Hepatocyte (in vitro differentiated cells): Measurements from ENCODE around the gene FERMT3. TPM values are rescaled to one million over a fixed set of nuclear protein-coding genes. Genes with fewer than 3 reads are reported as not detected.

ENCODE experiments used
- DNase-seq: peaks from one replicate; pipeline ENCODE4 v3.0.0-alpha.2; 2016; ENCODE audit warnings: low spot score
- H2AFZ ChIP-seq: fragments of 200-600 bp; sonication (generic); 2 replicates; pipeline ENCODE4 v1.6.0; 2016; ENCODE audit warnings: antibody characterized with exemption, mild to moderate bottlenecking
- H3K27ac ChIP-seq: fragments of 200-600 bp; sonication (generic); 2 replicates; pipeline ENCODE4 v1.5.1; 2016; ENCODE audit warnings: mild to moderate bottlenecking
- H3K27me3 ChIP-seq: fragments of 200-600 bp; sonication (generic); 2 replicates; pipeline ENCODE4 v1.6.1; 2016
- H3K36me3 ChIP-seq: fragments of 200-600 bp; sonication (generic); replicated peaks from 2 replicates; pipeline ENCODE4 v1.5.1; 2016; ENCODE audit warnings: low read depth; ENCODE audit not compliant: insufficient read depth
- H3K4me1 ChIP-seq: fragments of 200-600 bp; sonication (generic); 2 replicates; pipeline ENCODE4 v1.5.1; 2016; ENCODE audit warnings: mild to moderate bottlenecking, moderate library complexity; ENCODE audit not compliant: insufficient read depth
- H3K4me2 ChIP-seq: fragments of 200-600 bp; sonication (generic); 2 replicates; pipeline ENCODE4 v1.6.0; 2016
- H3K4me3 ChIP-seq: fragments of 200-600 bp; sonication (generic); 2 replicates; pipeline ENCODE4 v1.5.1; 2016; ENCODE audit warnings: mild to moderate bottlenecking
- H3K79me2 ChIP-seq: fragments of 200-600 bp; sonication (generic); 2 replicates; pipeline ENCODE4 v1.6.0; 2017; ENCODE audit warnings: mild to moderate bottlenecking
- H3K9me2 ChIP-seq: fragments of 200-600 bp; sonication (generic); replicated peaks from 2 replicates; pipeline ENCODE4 v1.6.0; 2017; ENCODE audit warnings: mild to moderate bottlenecking; ENCODE audit not compliant: insufficient read depth
- H3K9me3 ChIP-seq: fragments of 200-600 bp; sonication (generic); 2 replicates; pipeline ENCODE4 v1.5.1; 2016; ENCODE audit warnings: low read depth, mild to moderate bottlenecking
- H4K20me1 ChIP-seq: fragments of 200-600 bp; sonication (generic); 2 replicates; pipeline ENCODE4 v1.6.0; 2016; ENCODE audit warnings: mild to moderate bottlenecking; ENCODE audit not compliant: insufficient read depth, poor library complexity, severe bottlenecking
- EZH2 ChIP-seq: fragments of 200-600 bp; sonication (generic); IDR thresholded peaks from 2 replicates; pipeline ENCODE4 v1.6.1; 2016; ENCODE audit warnings: antibody characterized with exemption, mild to moderate bottlenecking, borderline replicate concordance
- EZH2phosphoT487 ChIP-seq: fragments of 200-600 bp; sonication (generic); IDR thresholded peaks from one replicate; pipeline ENCODE4 v1.6.1; 2018; ENCODE audit warnings: antibody characterized with exemption, mild to moderate bottlenecking, low read depth, moderate library complexity; ENCODE audit not compliant: unreplicated experiment, severe bottlenecking
- WGBS: methylation state at CpG from one replicate; pipeline ENCODE4 v1.1.6; 2016; ENCODE audit warnings: low lambda C conversion rate; ENCODE audit errors: missing lambda C conversion rate; 5-methylcytosine and 5-hydroxymethylcytosine counted together
- polyA plus RNA-seq: library from polyadenylated mRNA; unstranded; fragments of >200 nt; fragmentation: Nextera tagmentation; extraction: Ambion mirVana; gene quantifications from 2 replicates; pipeline ENCODE4 v1.2.1, GENCODE V29; 2016
- total RNA-seq: library from RNA; depleted of rRNA; stranded (reverse); fragments of >200 nt; gene quantifications from 2 replicates; pipeline ENCODE4 v1.2.3, GENCODE V29; 2014
- TF ChIP-seq, protein P1 (sequence below): fragments of 200-600 bp; sonication (generic); IDR thresholded peaks from 2 replicates; pipeline ENCODE4 v1.5.1; 2016; ENCODE audit warnings: antibody characterized with exemption, mild to moderate bottlenecking; ENCODE audit not compliant: poor library complexity

The FERMT3 gene
- total and polyA plus RNA-seq, 2 experiments from 2014 or later: 1.6 TPM; not detected in 1

DNA sequence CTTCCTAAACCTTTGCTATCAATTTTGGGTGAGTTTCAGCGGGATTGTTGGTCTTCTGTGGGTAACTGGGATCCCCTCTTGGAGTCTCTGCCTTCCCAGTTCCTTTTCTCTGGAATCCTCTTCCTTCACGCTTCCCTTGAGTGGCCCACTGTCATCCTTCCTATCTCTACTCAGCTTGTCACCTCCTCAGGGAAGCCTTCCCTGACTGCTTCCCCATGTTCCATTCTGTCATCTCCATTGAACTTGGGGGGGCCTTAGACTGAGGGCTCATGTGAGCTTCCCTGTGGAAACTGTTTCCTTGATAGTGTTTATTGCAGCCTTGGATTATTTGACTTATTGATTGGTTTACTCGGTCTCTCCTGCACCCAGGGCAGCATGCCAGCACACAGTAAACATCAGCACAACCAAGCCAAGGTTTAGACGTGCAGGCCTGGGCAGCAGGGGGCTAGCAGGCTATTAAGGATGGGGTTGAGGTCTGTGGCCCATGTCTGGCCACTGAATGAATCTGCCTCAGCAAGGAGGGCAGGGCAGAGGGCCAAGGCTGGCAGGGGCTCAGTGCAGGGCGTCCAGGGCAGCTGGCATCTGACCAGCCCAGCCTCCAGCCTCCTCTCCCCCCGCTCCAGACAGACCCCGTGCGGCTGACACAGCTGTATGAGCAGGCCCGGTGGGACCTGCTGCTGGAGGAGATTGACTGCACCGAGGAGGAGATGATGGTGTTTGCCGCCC is 12.3 kb downstream of the FERMT3 start:
- DNase-seq: peak; percentile 4
- no peaks in the 10 kb centered on the region for H3K9me2 ChIP-seq
- H3K79me2 ChIP-seq: no peaks in the 10 kb centered on the region
- no peak overlapping the region for H3K4me2 ChIP-seq
- WGBS: 88% methylated on average over 11 of the region's 11 CpGs
- TF ChIP-seq EZH2phosphoT487 (no peak), EZH2 (no peak)
- TF ChIP-seq, protein P1, sequence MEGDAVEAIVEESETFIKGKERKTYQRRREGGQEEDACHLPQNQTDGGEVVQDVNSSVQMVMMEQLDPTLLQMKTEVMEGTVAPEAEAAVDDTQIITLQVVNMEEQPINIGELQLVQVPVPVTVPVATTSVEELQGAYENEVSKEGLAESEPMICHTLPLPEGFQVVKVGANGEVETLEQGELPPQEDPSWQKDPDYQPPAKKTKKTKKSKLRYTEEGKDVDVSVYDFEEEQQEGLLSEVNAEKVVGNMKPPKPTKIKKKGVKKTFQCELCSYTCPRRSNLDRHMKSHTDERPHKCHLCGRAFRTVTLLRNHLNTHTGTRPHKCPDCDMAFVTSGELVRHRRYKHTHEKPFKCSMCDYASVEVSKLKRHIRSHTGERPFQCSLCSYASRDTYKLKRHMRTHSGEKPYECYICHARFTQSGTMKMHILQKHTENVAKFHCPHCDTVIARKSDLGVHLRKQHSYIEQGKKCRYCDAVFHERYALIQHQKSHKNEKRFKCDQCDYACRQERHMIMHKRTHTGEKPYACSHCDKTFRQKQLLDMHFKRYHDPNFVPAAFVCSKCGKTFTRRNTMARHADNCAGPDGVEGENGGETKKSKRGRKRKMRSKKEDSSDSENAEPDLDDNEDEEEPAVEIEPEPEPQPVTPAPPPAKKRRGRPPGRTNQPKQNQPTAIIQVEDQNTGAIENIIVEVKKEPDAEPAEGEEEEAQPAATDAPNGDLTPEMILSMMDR: no peak
- H2AFZ ChIP-seq: no peak overlapping the region
- H3K4me3 ChIP-seq: no peak overlapping the region
- no peaks in the 10 kb centered on the region for H3K36me3 ChIP-seq
- no peaks in the 10 kb centered on the region for H3K4me1 ChIP-seq
- no peaks in the 10 kb centered on the region for H3K9me3 ChIP-seq
- no peaks in the 10 kb centered on the region for H3K27me3 ChIP-seq
- no peaks in the 10 kb centered on the region for H4K20me1 ChIP-seq
- H3K27ac ChIP-seq: no peak overlapping the region

DNA sequence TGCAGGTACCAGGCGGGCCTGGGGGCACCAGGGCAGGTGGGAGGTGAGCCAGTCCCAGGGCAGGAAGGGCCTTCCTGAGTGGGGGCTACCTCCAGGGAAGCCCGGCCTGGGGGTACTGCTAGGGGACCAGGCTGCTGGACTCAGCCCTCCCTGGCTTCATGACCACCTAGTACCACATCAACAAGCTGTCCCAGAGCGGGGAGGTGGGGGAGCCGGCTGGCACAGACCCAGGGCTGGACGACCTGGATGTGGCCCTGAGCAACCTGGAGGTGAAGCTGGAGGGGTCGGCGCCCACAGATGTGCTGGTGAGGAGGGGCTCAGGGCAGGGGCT is 12.8 kb downstream of the FERMT3 start:
- Histone ChIP-seq H3K27ac (no peak overlapping the region), H3K79me2 (no peaks in the 10 kb centered on the region), H3K4me1 (no peaks in the 10 kb centered on the region), H3K4me3 (no peak overlapping the region), H4K20me1 (no peaks in the 10 kb centered on the region), H3K27me3 (no peaks in the 10 kb centered on the region), H2AFZ (no peak overlapping the region), H3K9me2 (no peaks in the 10 kb centered on the region), H3K4me2 (no peak overlapping the region), H3K36me3 (no peaks in the 10 kb centered on the region), H3K9me3 (no peaks in the 10 kb centered on the region)
- 97% methylated on average over 7 of the region's 7 CpGs for WGBS
- DNase-seq: peak; percentile 4
- TF ChIP-seq EZH2: no peak
- TF ChIP-seq, protein P1: no peak
- TF ChIP-seq EZH2phosphoT487: no peak

DNA sequence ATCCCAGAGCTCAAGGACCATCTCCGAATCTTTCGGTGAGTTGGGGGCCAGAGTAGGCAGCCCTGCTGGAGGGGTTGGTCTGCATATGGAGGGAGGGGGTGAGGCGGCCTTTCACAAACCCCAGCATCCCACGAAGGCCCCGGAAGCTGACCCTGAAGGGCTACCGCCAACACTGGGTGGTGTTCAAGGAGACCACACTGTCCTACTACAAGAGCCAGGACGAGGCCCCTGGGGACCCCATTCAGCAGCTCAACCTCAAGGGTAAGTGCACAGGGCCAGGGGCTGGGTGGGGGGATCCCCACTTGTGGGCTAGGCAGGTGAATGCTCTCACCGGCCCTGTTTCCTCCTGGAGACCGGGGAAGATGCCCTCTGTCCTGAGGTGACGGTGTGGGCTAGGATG is 13.2 kb downstream of the FERMT3 start:
- Histone ChIP-seq H3K27ac (no peak overlapping the region), H3K36me3 (no peaks in the 10 kb centered on the region), H2AFZ (no peak overlapping the region), H3K4me2 (no peak overlapping the region), H3K27me3 (no peaks in the 10 kb centered on the region), H3K9me2 (no peaks in the 10 kb centered on the region), H3K79me2 (no peaks in the 10 kb centered on the region), H3K4me3 (no peak overlapping the region), H4K20me1 (no peaks in the 10 kb centered on the region), H3K9me3 (no peaks in the 10 kb centered on the region), H3K4me1 (peaks cover under 1% of the 10 kb centered on the region)
- 95% methylated on average over 10 of the region's 10 CpGs for WGBS
- TF ChIP-seq EZH2: no peak
- TF ChIP-seq EZH2phosphoT487: no peak
- TF ChIP-seq, protein P1: no peak
- no peak for DNase-seq

DNA sequence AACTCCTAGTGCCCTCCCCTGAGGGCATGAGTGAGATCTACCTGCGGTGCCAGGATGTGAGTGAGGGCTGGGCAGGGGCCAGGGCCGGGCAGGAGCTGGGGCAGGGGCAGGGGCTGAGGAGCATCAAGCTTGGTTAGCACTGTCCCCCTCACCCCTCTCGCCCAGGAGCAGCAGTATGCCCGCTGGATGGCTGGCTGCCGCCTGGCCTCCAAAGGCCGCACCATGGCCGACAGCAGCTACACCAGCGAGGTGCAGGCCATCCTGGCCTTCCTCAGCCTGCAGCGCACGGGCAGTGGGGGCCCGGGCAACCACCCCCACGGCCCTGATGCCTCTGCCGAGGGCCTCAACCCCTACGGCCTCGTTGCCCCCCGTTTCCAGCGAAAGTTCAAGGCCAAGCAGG is 13.8 kb downstream of the FERMT3 start:
- H3K9me3 ChIP-seq: no peaks in the 10 kb centered on the region
- DNase-seq: no peak
- H3K4me2 ChIP-seq: no peak overlapping the region
- H3K79me2 ChIP-seq: peaks cover 4% of the 10 kb centered on the region
- H3K27ac ChIP-seq: no peak overlapping the region
- peaks cover 5% of the 10 kb centered on the region for H3K4me1 ChIP-seq
- H3K9me2 ChIP-seq: no peaks in the 10 kb centered on the region
- H2AFZ ChIP-seq: no peak overlapping the region
- 90% methylated on average over 15 of the region's 17 CpGs for WGBS
- H3K27me3 ChIP-seq: no peaks in the 10 kb centered on the region
- no peak for TF ChIP-seq EZH2
- H3K36me3 ChIP-seq: no peaks in the 10 kb centered on the region
- no peak overlapping the region for H3K4me3 ChIP-seq
- H4K20me1 ChIP-seq: no peaks in the 10 kb centered on the region
